Suppressor macrophage treated with lipopolysaccharide for 4 hours (primary cell): ENCODE data around the gene TLK2.
"Not testable (repeated sequence)": the region's sequence is repeated elsewhere in the genome, so short reads cannot be mapped to it uniquely, and the experiment has no call there.

ENCODE experiments used
- DNase-seq: peaks from one replicate; pipeline ENCODE4 v3.0.0-alpha.2; 2020

TLK2 gene

DNA sequence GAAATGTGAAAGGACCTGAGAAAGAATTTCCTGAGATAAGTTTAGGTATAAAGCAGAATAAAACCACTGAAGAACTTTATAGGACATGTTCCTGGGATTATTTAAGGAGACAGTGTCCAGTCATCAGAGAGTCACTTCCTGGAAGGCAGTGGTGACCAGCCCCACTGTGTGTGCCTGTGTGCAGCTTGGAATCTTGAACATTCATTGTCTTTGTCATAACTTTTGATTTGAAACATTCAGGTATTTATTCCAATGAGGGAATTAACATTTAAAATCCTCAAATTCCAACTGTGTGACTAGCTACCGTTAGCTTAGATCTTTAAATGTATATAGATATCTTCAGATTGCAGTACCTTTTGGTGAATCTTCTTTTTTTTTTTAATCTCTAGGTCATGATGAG is 87.2 kb downstream of the TLK2 start:
- no peak for DNase-seq

DNA sequence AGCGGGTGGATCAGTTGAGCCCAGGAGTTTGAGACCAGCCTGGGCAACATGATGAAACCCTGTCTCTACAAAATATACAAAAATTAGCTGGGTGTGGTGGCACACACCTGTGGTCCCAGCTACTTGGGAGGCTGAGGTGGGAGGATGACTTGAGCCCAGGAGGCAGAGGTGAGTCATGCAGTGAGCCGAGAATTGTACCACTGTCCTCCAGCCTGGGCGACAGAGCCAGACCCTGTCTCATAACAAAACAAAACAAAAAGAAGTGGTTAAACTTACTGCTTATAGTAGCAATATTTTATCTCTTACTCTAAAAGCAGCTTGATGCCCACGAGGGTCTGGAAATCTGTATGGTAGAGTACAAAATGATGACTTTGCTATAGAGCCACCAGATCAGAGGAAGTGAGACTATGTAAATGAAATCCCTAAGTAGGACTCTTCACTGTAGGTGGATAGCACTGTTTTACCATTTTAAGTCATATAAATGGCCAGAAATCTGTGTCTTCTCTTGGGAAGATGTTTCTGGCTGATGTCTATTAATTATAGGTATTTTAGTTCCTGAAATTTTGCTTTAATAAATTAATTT is 88.5 kb downstream of the TLK2 start:
- no peak for DNase-seq

DNA sequence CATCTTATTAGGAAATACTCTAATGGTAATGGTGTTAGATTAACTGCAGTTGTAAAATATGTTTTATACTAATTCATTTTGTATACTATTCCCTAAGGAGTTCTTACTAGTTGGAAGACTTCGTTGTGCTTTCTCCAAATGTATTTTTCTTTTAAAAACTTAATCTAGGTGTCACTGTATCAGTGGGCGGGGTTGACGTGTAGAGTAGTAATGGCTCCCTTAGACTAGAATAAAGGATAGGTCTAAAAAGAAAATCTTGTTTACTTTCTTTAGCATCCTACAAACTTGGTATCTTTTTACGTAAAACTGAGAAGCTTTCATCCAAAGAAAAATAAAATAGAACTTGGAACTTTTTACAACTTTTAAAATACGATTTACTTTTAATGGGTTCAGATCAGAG is 93.9 kb downstream of the TLK2 start:
- no peak for DNase-seq

DNA sequence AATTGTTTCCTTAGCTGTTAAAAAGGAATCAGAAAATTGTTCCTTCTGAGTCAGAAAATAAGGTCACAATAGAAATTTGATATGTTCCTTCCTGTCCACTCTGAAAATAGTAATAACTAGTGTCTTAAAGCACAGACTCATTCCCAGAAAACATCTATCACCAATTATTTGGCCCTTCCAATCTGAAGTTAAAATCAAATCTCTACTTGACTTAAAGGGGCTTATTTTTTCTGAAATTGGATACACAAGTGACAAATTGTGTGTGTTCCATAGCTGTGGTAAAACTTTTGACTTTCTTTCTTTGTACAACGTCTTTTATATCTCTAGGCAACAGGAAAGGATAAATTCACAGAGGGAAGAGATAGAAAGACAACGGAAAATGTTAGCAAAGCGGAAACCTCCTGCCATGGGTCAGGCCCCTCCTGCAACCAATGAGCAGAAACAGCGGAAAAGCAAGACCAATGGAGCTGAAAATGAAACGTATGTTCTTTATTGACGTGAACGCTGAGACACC is 94.3 kb downstream of the TLK2 start:
- no peak for DNase-seq

DNA sequence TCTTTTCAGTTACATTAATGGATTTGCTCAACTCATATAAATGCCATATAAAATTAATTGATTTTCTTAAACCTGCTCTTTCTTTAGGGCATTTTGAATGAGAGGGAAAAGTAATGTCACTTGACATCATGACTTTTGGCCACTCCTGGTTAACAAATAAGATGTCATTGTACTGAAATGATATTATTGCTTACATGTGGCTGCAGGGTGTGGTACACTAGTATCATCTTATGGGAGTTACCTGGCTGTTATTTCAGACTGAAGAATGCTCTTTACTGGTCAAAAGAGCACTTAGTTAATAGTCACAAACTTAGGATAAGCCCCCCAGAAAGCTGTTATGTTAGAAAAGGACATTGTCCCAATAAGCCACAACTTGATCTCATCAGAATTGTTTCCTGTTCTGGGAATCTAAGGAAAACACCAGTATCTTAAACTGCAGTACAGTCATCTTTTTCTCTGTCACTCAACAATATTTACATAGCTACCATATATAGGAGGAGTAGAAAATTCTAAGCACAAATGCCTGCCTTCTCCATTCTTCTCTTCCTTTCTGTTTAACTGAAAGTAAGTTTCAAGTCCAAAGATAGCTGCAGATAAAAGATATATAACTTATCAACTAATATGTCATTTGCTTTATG is 95.0 kb downstream of the TLK2 start:
- no peak for DNase-seq

DNA sequence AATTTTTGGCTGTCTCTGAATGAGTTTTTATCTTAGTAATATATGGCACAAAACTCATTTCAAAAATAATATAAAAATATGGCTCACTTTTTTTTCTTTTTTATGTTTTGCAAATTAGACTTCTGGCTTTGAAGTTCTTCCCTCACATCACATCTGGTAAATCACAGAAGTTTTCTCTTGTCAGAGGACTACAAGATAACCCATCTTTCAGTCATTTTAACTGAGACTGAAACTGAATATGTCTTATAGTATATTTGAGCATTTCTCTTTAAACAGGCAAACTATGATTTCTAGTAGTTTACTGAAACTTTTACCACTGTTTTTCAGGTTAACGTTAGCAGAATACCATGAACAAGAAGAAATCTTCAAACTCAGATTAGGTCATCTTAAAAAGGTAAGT is 97.8 kb downstream of the TLK2 start:
- no peak for DNase-seq

DNA sequence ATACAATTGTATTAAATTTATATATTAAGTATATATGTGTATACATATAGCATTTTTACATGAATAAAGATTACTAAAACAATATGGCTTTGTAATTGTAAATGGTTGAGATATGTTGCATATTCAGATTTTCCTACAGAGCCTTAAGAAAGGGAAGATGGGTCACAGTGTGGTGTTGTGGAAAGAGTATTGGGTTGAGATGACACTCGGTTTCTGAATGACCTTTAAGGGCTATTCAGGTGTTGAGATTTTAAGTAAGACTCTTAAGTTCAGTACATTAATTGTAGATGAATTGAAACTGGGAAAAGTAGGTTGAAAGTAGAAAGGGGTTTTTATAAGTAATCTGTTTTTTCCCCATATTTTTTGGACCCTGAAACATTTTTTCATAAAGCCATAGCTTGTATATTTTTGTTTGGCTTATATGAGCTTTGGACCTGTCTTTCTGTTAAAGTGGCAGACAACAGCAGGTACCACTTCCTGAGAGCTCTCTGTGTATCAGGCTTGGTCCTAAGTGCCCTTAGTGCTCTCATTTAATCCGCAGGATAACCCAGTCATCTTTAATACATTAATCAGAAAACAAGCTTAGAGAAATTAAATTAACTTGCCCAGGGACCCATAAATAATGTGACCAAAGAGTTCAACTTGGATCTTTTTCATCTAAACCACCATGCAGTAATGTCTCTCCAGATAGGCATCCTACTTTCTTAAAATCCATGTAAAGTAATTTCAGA is 100.3 kb downstream of the TLK2 start:
- no peak for DNase-seq

DNA sequence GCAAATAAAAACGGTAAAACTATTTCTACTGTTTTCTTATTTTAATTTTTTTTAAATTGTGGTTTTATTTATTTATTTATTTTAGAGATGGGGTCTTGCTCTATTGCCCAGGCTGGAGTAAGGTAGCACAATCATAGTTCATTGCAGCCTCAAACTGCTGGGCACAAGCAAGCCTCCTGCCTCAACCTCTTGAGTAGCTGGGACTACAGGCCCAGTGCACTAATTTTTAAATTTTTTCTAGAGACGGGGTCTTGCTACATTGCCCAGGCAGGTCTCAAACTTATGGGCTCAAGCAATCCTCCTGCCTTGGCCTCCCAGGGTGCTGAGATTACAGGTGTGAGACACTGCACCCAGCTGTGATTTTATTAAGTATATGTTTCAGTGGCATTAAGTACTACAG is 102.3 kb downstream of the TLK2 start:
- DNase-seq: no peak

DNA sequence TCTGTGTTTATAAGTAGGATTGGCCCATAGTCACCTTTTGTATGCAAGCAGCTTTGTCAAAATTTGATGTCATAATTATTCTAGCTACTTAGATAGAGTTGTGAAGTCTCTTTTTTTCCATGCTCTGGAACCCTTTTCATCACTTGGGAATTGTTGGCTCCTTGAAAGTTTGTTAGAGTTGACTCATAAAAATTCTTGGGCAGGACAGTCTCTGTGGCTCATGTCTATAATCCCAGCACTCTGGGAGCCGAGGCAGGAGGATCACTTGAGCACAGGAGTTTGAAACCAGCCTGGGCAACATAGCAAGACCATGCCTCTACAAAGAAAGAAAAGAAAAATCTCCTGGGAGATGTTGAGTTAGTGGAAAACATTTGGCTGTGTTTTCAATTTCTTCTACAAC is 103.1 kb downstream of the TLK2 start:
- DNase-seq: no peak

DNA sequence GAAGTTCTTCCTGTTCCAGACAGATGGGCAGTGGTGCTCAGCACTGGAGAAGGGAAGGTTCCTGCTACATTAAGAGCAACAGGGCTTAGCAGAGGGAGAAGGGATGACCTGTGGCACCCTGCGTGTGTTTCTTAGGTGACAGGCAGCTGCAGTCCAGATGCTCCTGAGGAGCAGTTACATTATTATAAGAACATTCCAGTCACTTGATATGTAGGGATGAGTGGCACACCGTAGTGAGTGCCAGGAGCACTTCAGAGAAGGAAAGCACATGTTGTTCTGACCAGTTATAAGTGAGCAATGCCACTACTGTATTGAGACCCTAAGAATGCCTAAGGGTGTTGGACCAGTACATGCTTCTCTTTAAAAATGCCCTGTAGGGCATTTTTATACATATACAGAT is 108.9 kb downstream of the TLK2 start:
- DNase-seq: no peak

DNA sequence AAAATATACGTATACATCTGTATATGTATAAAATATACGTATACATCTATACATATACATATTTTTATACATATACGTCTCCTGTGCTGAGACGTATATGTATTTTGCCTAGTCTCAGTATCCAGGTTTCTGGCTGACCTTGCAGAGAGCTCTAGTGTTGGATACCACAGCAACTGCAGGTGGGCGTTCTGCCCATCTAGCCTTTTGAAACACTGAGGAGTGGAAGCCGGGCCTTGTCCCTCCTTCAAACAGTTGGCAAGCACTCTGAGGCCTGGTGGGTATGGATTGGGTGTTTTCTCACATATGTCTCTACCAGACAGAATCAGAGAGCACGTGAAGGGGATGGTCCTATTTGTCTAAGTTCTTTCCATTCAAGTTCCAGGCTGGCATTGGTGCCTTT is 109.5 kb downstream of the TLK2 start:
- no peak for DNase-seq

DNA sequence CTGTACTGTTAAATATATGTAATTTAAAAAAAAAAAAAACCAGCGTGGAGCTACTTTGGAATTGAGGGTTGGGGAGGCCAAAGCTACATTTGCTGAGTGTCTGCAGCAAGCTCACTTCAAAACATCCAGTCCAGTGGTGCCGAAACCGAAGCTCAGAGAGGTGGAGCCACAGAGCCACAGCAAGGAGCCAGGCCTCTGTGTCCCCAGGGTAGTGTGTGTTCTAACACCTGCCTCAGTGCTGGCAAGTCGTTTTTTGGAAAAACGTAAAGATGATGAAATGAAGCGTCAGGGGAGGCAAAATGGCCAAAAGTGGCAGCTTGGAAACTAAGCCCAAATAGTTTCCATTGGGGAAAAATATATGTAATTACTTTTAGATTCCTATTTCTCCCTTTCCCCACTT is 112.7 kb downstream of the TLK2 start:
- no peak for DNase-seq

DNA sequence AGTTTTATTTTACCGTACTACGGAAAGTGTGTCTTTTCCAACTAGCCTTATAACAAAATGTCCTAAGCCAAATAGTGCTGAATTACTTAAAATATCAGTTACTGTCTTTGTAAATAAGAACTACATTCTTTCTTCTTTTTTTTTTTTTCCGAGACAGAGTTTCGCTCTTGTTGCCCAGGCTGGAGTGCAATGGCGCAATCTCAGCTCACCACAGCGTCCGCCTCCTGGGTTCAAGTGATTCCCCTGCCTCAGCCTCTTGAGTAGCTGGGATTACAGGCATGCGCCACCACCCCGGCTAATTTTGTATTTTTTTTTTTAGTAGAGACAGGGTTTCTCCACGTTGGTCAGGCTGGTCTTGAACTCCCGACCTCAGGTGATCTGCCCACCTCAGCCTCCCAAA is 113.2 kb downstream of the TLK2 start:
- not testable (repeated sequence) for DNase-seq

DNA sequence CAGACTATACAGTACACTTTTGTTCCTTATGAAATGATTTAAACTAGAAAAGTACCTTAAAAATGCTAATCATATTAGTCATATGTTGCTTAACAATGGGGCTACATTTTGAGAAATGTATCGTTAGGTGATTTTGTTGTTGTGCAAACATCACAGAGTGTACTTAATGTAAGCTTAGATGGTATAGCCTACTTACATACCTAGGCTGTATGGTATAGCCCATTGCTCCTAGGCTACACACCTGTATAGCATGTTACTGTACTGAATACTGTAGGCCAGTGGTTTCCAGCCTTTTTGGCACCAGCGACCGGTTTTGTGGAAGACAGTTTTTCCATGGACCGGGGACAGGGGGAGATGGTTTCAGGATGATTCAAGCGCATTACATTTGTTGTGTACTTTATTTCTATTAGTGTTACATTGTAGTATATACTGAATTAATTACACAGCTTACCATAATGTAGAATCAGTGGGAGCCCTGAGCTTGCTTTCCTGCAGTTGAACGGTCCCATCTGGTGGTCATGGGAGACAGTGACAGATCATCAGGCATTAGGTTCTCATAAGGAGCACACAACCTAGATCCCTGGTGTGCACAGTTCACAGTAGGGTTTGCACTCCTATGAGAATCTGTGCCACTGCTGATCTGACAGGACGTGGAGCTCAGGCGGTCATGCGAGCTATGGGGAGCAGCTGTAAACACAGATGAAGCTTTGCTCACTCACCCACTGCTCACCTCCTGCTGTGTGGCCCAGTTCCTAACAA is 113.9 kb downstream of the TLK2 start:
- DNase-seq: no peak

DNA sequence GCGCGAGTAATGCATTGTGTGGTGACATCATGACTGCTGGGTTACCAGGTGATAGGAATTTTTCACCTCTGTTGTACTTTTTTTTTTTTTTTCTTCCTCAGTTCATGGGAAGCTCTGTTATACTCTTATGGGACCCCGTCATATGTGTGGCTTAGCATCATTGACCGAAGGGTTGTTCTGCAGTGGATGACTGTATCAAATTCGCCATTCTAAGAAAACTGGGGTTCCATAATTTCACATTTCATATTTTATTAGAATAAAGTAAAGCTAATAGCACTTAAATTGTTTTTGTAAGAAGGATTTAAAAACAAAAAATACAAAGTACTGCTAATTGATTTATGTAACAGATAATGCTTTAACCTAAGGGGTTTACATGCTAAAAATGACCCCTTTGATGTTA is 116.9 kb downstream of the TLK2 start:
- DNase-seq: no peak

DNA sequence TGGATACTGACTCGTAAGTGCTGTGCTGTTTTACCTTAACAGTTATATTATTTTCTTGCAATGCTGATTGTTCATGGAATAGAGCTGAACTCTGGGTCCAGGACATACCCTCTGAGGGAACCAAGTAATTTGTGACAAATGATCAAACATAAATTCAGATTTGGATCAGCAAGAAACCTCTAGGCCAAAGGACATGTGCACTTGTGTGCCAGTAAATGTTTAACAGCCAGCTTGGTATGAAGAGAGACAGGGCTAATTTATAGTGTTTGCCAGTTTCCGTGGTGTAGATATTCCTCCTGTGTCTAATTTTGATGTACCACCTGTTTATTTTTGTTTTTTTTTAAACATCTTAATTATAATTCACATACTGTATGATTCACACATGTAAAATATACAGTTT is 118.0 kb downstream of the TLK2 start:
- DNase-seq: no peak

DNA sequence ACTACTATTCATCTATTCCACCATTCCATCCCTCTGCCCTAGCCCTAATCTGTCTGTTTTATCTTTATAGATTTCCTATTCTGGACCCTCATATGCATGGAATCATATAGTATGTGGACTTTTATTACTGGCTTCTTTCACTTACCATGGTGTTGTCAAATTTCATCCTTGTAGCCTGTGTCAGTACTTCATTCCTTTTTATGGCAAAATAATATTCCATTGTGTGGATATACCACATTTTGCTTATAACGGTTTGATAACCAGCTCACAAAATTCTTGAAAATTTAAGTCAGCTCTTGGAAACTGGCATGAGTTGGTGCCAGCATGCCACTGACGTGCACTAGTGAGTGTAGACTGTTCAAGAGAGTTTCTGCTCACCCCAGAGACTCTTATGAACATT is 118.5 kb downstream of the TLK2 start:
- no peak for DNase-seq

DNA sequence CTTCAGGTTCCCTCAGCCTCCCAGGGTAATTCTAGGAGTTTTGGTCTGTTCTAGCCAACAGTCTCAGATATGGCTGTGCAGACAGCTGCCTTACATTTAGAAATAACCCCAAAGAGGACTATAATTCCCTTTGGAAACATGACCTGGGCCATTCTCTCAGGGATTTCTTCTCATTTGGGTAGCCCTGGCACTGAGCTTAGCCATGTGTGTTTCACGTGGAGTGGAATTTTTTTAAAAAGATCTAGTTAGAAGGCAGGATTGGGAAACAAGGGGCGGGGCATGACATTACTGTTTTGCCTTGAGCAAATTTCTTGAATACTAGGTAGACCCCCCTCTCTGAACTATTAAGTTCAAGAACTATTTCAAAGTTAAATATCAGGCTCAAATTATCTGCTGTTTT is 119.3 kb downstream of the TLK2 start:
- DNase-seq: no peak

DNA sequence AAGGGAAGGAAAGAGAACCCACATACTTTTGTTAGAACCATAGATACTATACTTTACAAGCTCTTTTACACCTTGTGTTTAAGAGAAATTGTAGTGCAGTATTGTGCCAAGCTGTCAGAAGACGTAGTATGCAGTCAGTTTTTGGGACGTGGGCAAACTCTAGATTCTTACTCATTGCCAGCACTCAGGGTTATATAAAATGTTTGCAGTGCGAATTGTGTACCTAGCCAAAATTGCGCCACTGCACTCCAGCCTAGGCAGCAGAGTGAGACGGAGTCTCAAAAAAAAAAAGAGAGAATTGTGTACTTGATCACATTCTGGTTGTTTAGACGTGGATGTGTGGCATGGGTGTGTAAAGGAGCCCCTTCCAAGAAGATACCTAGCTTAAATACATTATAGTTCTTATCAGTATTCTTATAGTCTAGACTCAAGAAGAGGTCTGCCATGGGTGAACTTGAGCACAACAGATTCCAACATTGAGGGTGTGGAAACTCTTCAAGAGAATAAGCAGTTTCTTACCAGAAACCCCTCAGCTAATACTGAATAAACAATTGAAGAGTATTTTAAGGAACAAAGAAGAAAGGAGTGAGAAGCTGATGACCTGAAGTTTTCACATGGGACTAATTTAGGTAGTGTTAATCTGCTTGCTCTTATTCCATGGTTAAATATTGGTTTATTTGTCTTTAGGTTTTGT is 121.5 kb downstream of the TLK2 start:
- DNase-seq: no peak

DNA sequence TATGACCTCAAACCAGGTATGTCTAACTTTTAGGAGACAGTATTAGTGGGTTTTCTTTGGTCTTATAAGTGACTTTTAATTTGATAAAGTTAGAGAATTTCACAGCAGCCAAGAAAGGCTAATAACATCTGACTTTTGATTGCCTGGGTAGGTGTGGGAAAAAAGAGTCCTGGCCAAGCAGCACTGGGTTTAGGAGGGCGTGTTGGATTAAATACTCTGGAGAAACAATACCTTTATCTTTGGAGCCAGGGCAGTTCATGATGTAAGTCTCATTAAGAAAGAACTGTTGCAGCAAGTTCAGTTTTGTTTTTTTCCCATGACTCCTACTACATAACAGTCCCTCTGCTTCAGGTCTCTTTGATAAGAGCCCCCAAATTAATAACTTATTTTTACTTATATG is 122.2 kb downstream of the TLK2 start:
- no peak for DNase-seq

DNA sequence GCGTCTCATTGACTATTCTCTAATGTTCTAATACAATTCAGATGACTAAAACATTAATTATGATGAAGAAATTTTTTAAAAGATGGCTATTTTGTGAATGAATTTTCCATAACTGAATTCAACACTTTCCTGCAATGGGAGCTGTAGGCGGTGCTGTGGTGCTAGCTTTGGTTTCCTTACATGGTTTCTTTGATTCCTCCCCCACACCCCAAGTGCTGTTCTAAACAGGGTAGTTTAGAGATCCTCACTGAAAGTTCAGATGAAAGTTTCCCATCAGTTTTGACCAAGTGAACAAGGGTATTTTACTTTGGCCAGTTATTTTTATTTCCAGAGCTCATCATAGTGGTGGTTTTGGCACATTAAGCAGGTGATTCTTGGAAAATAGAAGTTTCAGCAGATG is 122.8 kb downstream of the TLK2 start:
- DNase-seq: no peak

DNA sequence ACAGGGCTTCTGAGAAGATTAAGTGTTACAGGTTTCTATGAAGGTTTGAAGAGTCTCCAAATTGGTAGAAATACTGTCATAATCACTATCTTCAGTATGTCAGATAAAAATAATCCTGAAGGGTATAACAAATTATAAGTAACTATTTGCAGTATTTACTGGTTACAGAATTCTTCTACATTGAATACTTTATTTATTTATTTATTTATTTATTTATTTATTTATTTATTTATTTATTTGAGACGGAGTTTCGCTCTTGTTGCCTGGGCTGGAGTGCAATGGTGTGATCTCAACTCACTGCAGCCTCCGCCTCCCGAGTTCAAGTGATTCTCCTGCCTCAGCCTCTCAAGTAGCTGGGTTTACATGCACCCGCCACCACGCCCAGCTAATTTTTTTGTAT is 125.2 kb downstream of the TLK2 start:
- not testable (repeated sequence) for DNase-seq

DNA sequence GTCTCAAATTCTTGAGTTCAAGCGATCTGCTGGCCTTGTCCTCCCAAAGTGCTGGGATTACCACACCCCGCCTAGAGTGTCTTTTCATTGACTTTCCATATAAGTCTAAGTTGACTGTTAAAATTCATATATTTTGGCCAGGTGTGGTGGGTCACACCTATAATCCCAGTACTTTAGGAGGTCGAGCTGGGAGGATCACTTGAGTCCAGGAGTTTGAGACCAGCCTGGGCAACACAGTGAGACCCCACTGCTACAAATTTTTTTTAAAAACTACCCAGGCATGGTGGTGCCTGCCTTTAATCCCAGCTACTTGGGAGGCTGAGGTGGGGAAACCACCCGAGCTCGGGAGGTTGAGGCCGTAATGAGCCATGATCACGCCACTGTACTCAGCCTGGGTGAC is 127.0 kb downstream of the TLK2 start:
- no peak for DNase-seq
